Cardiac muscle cell (in vitro differentiated cells and primary cell): ENCODE data around the gene EXOC3L1. TPM values are rescaled to one million over a fixed set of nuclear protein-coding genes. Genes with fewer than 3 reads are reported as not detected.

Experiments used
- DNase-seq, 2 donors: peaks; one replicate each; pipeline versions ENCODE4 v3.0.0 to v3.0.0-alpha.2; 2010 to 2017; ENCODE audit warnings: low read depth in 1 of 2, low spot score in 1 of 2
- H3K27ac ChIP-seq: fragments of 200-600 bp; sonication (generic); 2 replicates; pipeline ENCODE4 v1.5.1; 2016
- H3K27me3 ChIP-seq: fragments of 200-600 bp; sonication (generic); 2 replicates; pipeline ENCODE4 v1.6.0; 2016; ENCODE audit warnings: control low read depth
- H3K36me3 ChIP-seq: fragments of 200-600 bp; sonication (generic); 2 replicates; pipeline ENCODE4 v1.5.1; 2016; ENCODE audit warnings: control low read depth
- H3K4me1 ChIP-seq: fragments of 200-600 bp; sonication (generic); 2 replicates; pipeline ENCODE4 v1.8.1; 2017; ENCODE audit warnings: low read depth, mild to moderate bottlenecking, mixed run types
- H3K4me3 ChIP-seq: fragments of 200-600 bp; sonication (generic); 2 replicates; pipeline ENCODE4 v1.5.1; 2016; ENCODE audit warnings: mild to moderate bottlenecking
- H3K9me3 ChIP-seq: fragments of 200-600 bp; sonication (generic); 2 replicates; pipeline ENCODE4 v1.5.1; 2017; ENCODE audit warnings: low read depth, mild to moderate bottlenecking, control low read depth
- CTCF ChIP-seq: IDR thresholded peaks from 2 replicates; pipeline ENCODE4 v1.5.1; 2012; ENCODE audit warnings: low read depth, mild to moderate bottlenecking, low read length
- polyA plus RNA-seq: library from polyadenylated mRNA; unstranded; fragments of >200 nt; fragmentation: Nextera tagmentation; extraction: Ambion mirVana; gene quantifications from 2 replicates; pipeline ENCODE4 v1.2.1, GENCODE V29; 2016
- total RNA-seq: library from RNA; depleted of rRNA; stranded (reverse); fragments of >200 nt; gene quantifications from 2 replicates; pipeline ENCODE4 v1.2.3, GENCODE V29; 2016

Gene EXOC3L1
- total and polyA plus RNA-seq, 2 experiments from 2014 or later, result 2.9 to 4.3 TPM

DNA sequence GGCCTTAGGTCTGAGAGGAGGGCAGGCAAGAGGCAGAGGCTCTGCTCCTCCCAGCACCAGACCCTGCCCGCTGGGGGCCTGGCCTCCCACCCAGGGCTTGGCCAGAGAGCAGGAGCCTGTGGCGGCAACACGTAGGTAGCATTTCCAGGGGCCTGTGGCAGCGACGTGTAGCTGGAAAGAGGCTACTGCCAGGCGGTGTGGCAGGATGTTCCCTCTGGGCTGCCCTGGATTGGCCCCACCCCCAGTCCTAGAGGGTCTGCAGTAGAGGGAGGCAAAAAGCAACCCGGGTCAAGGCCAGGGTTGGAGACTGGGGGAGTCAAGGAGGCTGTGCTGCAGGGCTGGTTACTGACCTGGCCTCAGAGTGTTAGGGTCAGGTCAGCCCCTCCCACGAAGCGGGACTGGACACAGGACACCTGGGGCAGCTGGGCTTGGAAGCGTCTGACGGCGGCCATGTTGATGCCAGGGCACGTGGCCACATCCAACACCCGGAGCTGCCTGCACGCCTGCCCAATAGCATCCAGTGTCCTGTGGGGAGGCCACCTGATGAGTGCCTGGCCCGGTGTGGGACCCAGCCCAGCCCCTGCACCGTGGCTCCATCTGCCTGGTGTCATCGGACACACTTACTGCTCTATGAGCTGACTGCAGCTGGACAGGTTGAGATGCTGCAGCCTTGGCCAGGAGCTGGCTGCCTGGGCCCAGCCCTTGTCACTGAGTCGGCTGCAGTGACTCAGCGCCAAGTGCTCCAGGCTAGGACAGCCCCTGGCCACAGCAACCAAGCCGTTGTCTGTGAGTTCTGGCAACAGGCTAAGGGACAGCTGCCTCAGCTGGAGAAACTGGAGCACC is 17.5 kb upstream of the EXOC3L1 start:
- no peaks in the 10 kb centered on the region for H3K4me1 ChIP-seq

DNA sequence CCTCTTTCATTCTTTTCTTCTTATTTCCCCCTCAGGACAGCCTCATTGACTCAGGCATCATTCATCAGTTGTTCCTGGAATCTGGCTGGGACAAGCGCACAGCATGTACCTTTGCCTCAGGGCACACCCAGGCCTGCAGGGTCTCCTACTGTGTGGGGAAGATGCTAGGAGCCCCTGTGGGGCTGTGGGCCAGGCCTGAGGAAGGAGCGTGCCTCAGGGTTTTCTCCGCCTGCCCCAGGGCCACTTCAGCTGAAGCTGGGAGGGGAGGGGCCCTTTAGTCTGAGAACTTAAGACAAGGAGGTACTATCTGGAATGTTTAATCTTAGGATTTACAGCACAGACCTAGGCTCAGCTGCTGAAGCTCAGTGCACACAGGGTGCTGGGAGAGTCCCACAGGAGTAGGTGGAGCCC is 16.9 kb upstream of the EXOC3L1 start:
- no peak for DNase-seq
- Histone ChIP-seq H3K9me3 (no peaks in the 10 kb centered on the region), H3K4me1 (no peaks in the 10 kb centered on the region), H3K27me3 (no peaks in the 10 kb centered on the region), H3K36me3 (peaks cover 2% of the 10 kb centered on the region), H3K4me3 (no peak overlapping the region), H3K27ac (no peak overlapping the region)
- no peak for TF ChIP-seq CTCF

More for the DNA sequence above, 17.5 kb upstream of the EXOC3L1 start:
- H3K27me3 ChIP-seq, result no peaks in the 10 kb centered on the region
- no peaks in the 10 kb centered on the region for H3K9me3 ChIP-seq
- no peak overlapping the region for H3K4me3 ChIP-seq
- no peak for DNase-seq
- TF ChIP-seq CTCF, result no peak
- H3K27ac ChIP-seq, result no peak overlapping the region
- peaks cover 2% of the 10 kb centered on the region for H3K36me3 ChIP-seq

GRCh38 chr16:67206129-67206837 is 16.3 kb upstream of the EXOC3L1 start:
- Histone ChIP-seq H3K36me3 (peaks cover 2% of the 10 kb centered on the region), H3K4me3 (no peak overlapping the region), H3K4me1 (no peaks in the 10 kb centered on the region), H3K27me3 (no peaks in the 10 kb centered on the region), H3K9me3 (no peaks in the 10 kb centered on the region), H3K27ac (no peak overlapping the region)
- no peak for TF ChIP-seq CTCF
- no peak for DNase-seq

- peaks cover 2% of the 10 kb centered on the region for H3K36me3 ChIP-seq
- H3K4me3 ChIP-seq, result no peak overlapping the region
- H3K27ac ChIP-seq, result no peak overlapping the region
- H3K27me3 ChIP-seq, result no peaks in the 10 kb centered on the region
- no peak for DNase-seq
- no peaks in the 10 kb centered on the region for H3K4me1 ChIP-seq
- no peaks in the 10 kb centered on the region for H3K9me3 ChIP-seq
- TF ChIP-seq CTCF, result no peak
Observed at GRCh38 chr16:67204076-67204475, 14.1 kb upstream of the EXOC3L1 start.

- H3K27me3 ChIP-seq, result no peaks in the 10 kb centered on the region
- no peaks in the 10 kb centered on the region for H3K4me1 ChIP-seq
- H3K9me3 ChIP-seq, result no peaks in the 10 kb centered on the region
- peaks cover 6% of the 10 kb centered on the region for H3K36me3 ChIP-seq
- DNase-seq, result no peak
- no peak for TF ChIP-seq CTCF
- no peak overlapping the region for H3K27ac ChIP-seq
- no peak overlapping the region for H3K4me3 ChIP-seq
Observed at GRCh38 chr16:67202956-67203493, 13.1 kb upstream of the EXOC3L1 start.
